ENCODE results near the gene ARMH2. TPM values are rescaled to one million over a fixed set of nuclear protein-coding genes. Genes with fewer than 3 reads are reported as not detected.
"Not testable (repeated sequence)": the region's sequence is repeated elsewhere in the genome, so short reads cannot be mapped to it uniquely, and the experiment has no call there.

Gene ARMH2
- total RNA-seq, 3 donors from 2014 or later, result not detected

- peaks cover 3% of the 10 kb centered on the region for H3K4me1 Mint-ChIP-seq (ENCODE audit: low read depth)
Observed at GRCh38 chr6:24763578-24763977, 35.1 kb downstream of the ARMH2 start.

GRCh38 chr6:24761851-24762250 lies 36.9 kb downstream of the ARMH2 start:
- ATAC-seq, result no peak
- Mint-ChIP-seq H3K4me1 (ENCODE audit: low read depth) (peaks cover 3% of the 10 kb centered on the region), H3K36me3 (ENCODE audit: insufficient read depth) (no peaks in the 10 kb centered on the region), H3K9me3 (no peaks in the 10 kb centered on the region), H3K4me3 (no peak overlapping the region), H3K27me3 (ENCODE audit: low read depth) (no peaks in the 10 kb centered on the region)
- no peak for DNase-seq

More at GRCh38 chr6:24763578-24763977, 35.1 kb downstream of the ARMH2 start:
- ATAC-seq (no peak), DNase-seq (no peak)
- H3K4me3 Mint-ChIP-seq, result no peak overlapping the region
- H3K36me3 Mint-ChIP-seq (ENCODE audit: insufficient read depth), result no peaks in the 10 kb centered on the region
- H3K9me3 Mint-ChIP-seq, result no peaks in the 10 kb centered on the region
- no peaks in the 10 kb centered on the region for H3K27me3 Mint-ChIP-seq (ENCODE audit: low read depth)

- Mint-ChIP-seq H3K9me3 (no peaks in the 10 kb centered on the region), H3K36me3 (ENCODE audit: insufficient read depth) (no peaks in the 10 kb centered on the region), H3K27me3 (ENCODE audit: low read depth) (no peaks in the 10 kb centered on the region), H3K4me3 (no peak overlapping the region), H3K4me1 (ENCODE audit: low read depth) (peaks cover 3% of the 10 kb centered on the region)
- DNase-seq, result no peak
- ATAC-seq, result peak in 1 of 2 donors; percentile 62
Observed at GRCh38 chr6:24761193-24761835, 37.4 kb downstream of the ARMH2 start.

- H3K27me3 Mint-ChIP-seq (ENCODE audit: low read depth), result no peaks in the 10 kb centered on the region
- no peaks in the 10 kb centered on the region for H3K9me3 Mint-ChIP-seq
- no peak for DNase-seq
- H3K4me1 Mint-ChIP-seq (ENCODE audit: low read depth), result peaks cover 3% of the 10 kb centered on the region
- no peak overlapping the region for H3K4me3 Mint-ChIP-seq
- H3K36me3 Mint-ChIP-seq (ENCODE audit: insufficient read depth), result no peaks in the 10 kb centered on the region
- ATAC-seq, result no peak
Observed at GRCh38 chr6:24760210-24760609, 38.5 kb downstream of the ARMH2 start.

GRCh38 chr6:24759718-24760117 lies 39.0 kb downstream of the ARMH2 start:
- Mint-ChIP-seq H3K4me3 (no peak overlapping the region), H3K27me3 (ENCODE audit: low read depth) (no peaks in the 10 kb centered on the region), H3K36me3 (ENCODE audit: insufficient read depth) (no peaks in the 10 kb centered on the region), H3K9me3 (no peaks in the 10 kb centered on the region), H3K4me1 (ENCODE audit: low read depth) (peaks cover 3% of the 10 kb centered on the region)
- ATAC-seq (no peak), DNase-seq (no peak)

- ATAC-seq (no peak), DNase-seq (no peak)
- Mint-ChIP-seq H3K4me1 (ENCODE audit: low read depth) (peaks cover 3% of the 10 kb centered on the region), H3K27me3 (ENCODE audit: low read depth) (peaks cover 3% of the 10 kb centered on the region), H3K9me3 (no peaks in the 10 kb centered on the region), H3K36me3 (ENCODE audit: insufficient read depth) (no peaks in the 10 kb centered on the region), H3K4me3 (no peak overlapping the region)
Observed at GRCh38 chr6:24757611-24758010, 41.1 kb downstream of the ARMH2 start.

- H3K27me3 Mint-ChIP-seq (ENCODE audit: low read depth), result peaks cover 3% of the 10 kb centered on the region
- ATAC-seq, result no peak
- H3K4me1 Mint-ChIP-seq (ENCODE audit: low read depth), result no peaks in the 10 kb centered on the region
- DNase-seq, result no peak
- H3K4me3 Mint-ChIP-seq, result no peak overlapping the region
- no peaks in the 10 kb centered on the region for H3K36me3 Mint-ChIP-seq (ENCODE audit: insufficient read depth)
- H3K9me3 Mint-ChIP-seq, result no peaks in the 10 kb centered on the region
Observed at GRCh38 chr6:24755279-24755678, 43.4 kb downstream of the ARMH2 start.

GRCh38 chr6:24754378-24754777 lies 44.3 kb downstream of the ARMH2 start:
- not testable (repeated sequence) for ATAC-seq, DNase-seq

GRCh38 chr6:24753545-24753944 lies 45.2 kb downstream of the ARMH2 start:
- Mint-ChIP-seq H3K9me3 (no peaks in the 10 kb centered on the region), H3K4me3 (no peak overlapping the region), H3K27me3 (ENCODE audit: low read depth) (peaks cover 3% of the 10 kb centered on the region), H3K36me3 (ENCODE audit: insufficient read depth) (no peaks in the 10 kb centered on the region), H3K4me1 (ENCODE audit: low read depth) (no peaks in the 10 kb centered on the region)
- no peak for ATAC-seq
- DNase-seq, result no peak

More at GRCh38 chr6:24754378-24754777, 44.3 kb downstream of the ARMH2 start:
- not testable (repeated sequence) for H3K4me1 Mint-ChIP-seq (ENCODE audit: low read depth); H3K9me3 Mint-ChIP-seq; H3K4me3 Mint-ChIP-seq; H3K36me3 Mint-ChIP-seq (ENCODE audit: insufficient read depth); H3K27me3 Mint-ChIP-seq (ENCODE audit: low read depth)

GRCh38 chr6:24752917-24753492 lies 45.7 kb downstream of the ARMH2 start:
- no peaks in the 10 kb centered on the region for H3K9me3 Mint-ChIP-seq
- no peaks in the 10 kb centered on the region for H3K4me1 Mint-ChIP-seq (ENCODE audit: low read depth)
- H3K4me3 Mint-ChIP-seq, result no peak overlapping the region
- H3K36me3 Mint-ChIP-seq (ENCODE audit: insufficient read depth), result no peaks in the 10 kb centered on the region
- peaks cover 3% of the 10 kb centered on the region for H3K27me3 Mint-ChIP-seq (ENCODE audit: low read depth)
- ATAC-seq, result no peak
- DNase-seq, result no peak

- no peak overlapping the region for H3K4me3 Mint-ChIP-seq
- peaks cover 3% of the 10 kb centered on the region for H3K27me3 Mint-ChIP-seq (ENCODE audit: low read depth)
- H3K36me3 Mint-ChIP-seq (ENCODE audit: insufficient read depth), result no peaks in the 10 kb centered on the region
- H3K4me1 Mint-ChIP-seq (ENCODE audit: low read depth), result no peaks in the 10 kb centered on the region
- DNase-seq, result no peak
- ATAC-seq, result no peak
- no peaks in the 10 kb centered on the region for H3K9me3 Mint-ChIP-seq
Observed at GRCh38 chr6:24752503-24752902, 46.2 kb downstream of the ARMH2 start.

GRCh38 chr6:24750878-24751277 lies 47.8 kb downstream of the ARMH2 start:
- not testable (repeated sequence) for H3K36me3 Mint-ChIP-seq (ENCODE audit: insufficient read depth); H3K9me3 Mint-ChIP-seq; H3K4me3 Mint-ChIP-seq; ATAC-seq; H3K4me1 Mint-ChIP-seq (ENCODE audit: low read depth); DNase-seq; H3K27me3 Mint-ChIP-seq (ENCODE audit: low read depth)

- Mint-ChIP-seq H3K4me3 (no peak overlapping the region), H3K27me3 (ENCODE audit: low read depth) (peaks cover 5% of the 10 kb centered on the region)
- no peak for ATAC-seq
Observed at GRCh38 chr6:24749297-24749696, 49.4 kb downstream of the ARMH2 start.

More at GRCh38 chr6:24749297-24749696, 49.4 kb downstream of the ARMH2 start:
- H3K9me3 Mint-ChIP-seq, result no peaks in the 10 kb centered on the region
- no peak for DNase-seq
- no peaks in the 10 kb centered on the region for H3K36me3 Mint-ChIP-seq (ENCODE audit: insufficient read depth)
- peaks cover 2% of the 10 kb centered on the region for H3K4me1 Mint-ChIP-seq (ENCODE audit: low read depth)

Data from activated T-cell treated with anti-CD3 and anti-CD28 coated beads, Interleukin-2, amount 50 U/mL, for 4 hours (primary cell).